Uterus (tissue), 4 donors: ENCODE data around the gene NIN. TPM values are rescaled to one million over a fixed set of nuclear protein-coding genes. Genes with fewer than 3 reads are reported as not detected.

Experiments used
- DNase-seq, 2 donors: peaks; one replicate each; pipeline ENCODE4 v3.0.0-alpha.2; 2019 to 2020
- H3K27ac ChIP-seq, 2 donors: fragments of 200-600 bp; sonication (generic); 1 replicate in 1 of 2; 2 replicates in 1 of 2; pipeline ENCODE4 v1.5.1; 2016 to 2018
- H3K27me3 ChIP-seq, 2 donors: fragments of 200-600 bp; sonication (generic); one replicate each; pipeline ENCODE4 v1.5.1; 2018 to 2019; ENCODE audit warnings: control low read depth in 1 of 2
- H3K36me3 ChIP-seq, 2 donors: fragments of 200-600 bp; sonication (generic); one replicate each; pipeline ENCODE4 v1.5.1; 2019; ENCODE audit warnings: control low read depth in 1 of 2
- H3K4me1 ChIP-seq, 2 donors: fragments of 200-600 bp; sonication (generic); one replicate each; pipeline ENCODE4 v1.5.1; 2018 to 2019; ENCODE audit warnings: control low read depth in 1 of 2
- H3K4me3 ChIP-seq, 2 donors: fragments of 200-600 bp; sonication (generic); 1 replicate in 1 of 2; 2 replicates in 1 of 2; pipeline ENCODE4 v1.5.1; 2018 to 2019; ENCODE audit warnings: mild to moderate bottlenecking in 1 of 2
- H3K9me3 ChIP-seq, 2 donors: fragments of 200-600 bp; sonication (generic); one replicate each; pipeline ENCODE4 v1.5.1; 2019; ENCODE audit warnings: control low read depth in 1 of 2
- CTCF ChIP-seq, 4 experiments: fragments of 200-600 bp in 2 of 4; fragments of 450-650 bp in 2 of 4; sonication (generic) in 2 of 4; IDR thresholded peaks; one replicate each; pipeline ENCODE4 v1.5.1; 2016 to 2019; ENCODE audit warnings: antibody characterized with exemption in 4 of 4, mild to moderate bottlenecking in 2 of 4, moderate library complexity in 1 of 4
- POLR2A ChIP-seq, 2 donors: fragments of 450-650 bp; IDR thresholded peaks; one replicate each; pipeline ENCODE4 v1.6.1; 2016; ENCODE audit warnings: antibody characterized with exemption in 2 of 2, mild to moderate bottlenecking in 1 of 2, moderate library complexity in 1 of 2
- intact Hi-C: fragments of 100-400 bp; cut with DNase I; formaldehyde crosslinking; loops from one replicate; pipeline ENCODE4 v1.15.1; 2023; ENCODE audit warnings: low total_unique reads
- total RNA-seq, 4 donors: library from RNA; depleted of rRNA in 3 of 4; stranded (reverse); fragments of >200 nt in 3 of 4; gene quantifications; one replicate each; pipeline versions ENCODE4 v1.1.0 to v1.2.4, GENCODE V29; 2014 to 2023
- donor health status: DM: yes; HTN: yes; CAD: no.

Gene NIN
- total RNA-seq, 4 donors from 2014 or later: 8.8 to 45.6 (median 34.2) TPM

GRCh38 chr14:50678163-50678562 is 152.8 kb downstream of the NIN start:
- DNase-seq: no peak
- no peak overlapping the region for H3K27ac ChIP-seq
- no peaks in the 10 kb centered on the region for H3K27me3 ChIP-seq
- no peaks in the 10 kb centered on the region for H3K9me3 ChIP-seq
- H3K4me1 ChIP-seq: no peaks in the 10 kb centered on the region
- H3K36me3 ChIP-seq: no peaks in the 10 kb centered on the region
- H3K4me3 ChIP-seq: no peak overlapping the region
- intact Hi-C loops: no loop called here
- TF ChIP-seq POLR2A (IDR thresholded peaks at IDR 0.05) (no peak), CTCF (IDR thresholded peaks at IDR 0.05) (no peak)

GRCh38 chr14:50677527-50678063 is 153.4 kb downstream of the NIN start:
- no peak overlapping the region for H3K27ac ChIP-seq
- TF ChIP-seq CTCF (IDR thresholded peaks at IDR 0.05) (no peak), POLR2A (IDR thresholded peaks at IDR 0.05) (no peak)

GRCh38 chr14:50676814-50677516 is 154.0 kb downstream of the NIN start:
- TF ChIP-seq POLR2A (IDR thresholded peaks at IDR 0.05) (no peak), CTCF (IDR thresholded peaks at IDR 0.05) (no peak)
- intact Hi-C loops: no loop called here
- Histone ChIP-seq H3K4me3 (no peak overlapping the region), H3K27me3 (no peaks in the 10 kb centered on the region), H3K36me3 (no peaks in the 10 kb centered on the region), H3K27ac (no peak overlapping the region), H3K4me1 (no peaks in the 10 kb centered on the region), H3K9me3 (no peaks in the 10 kb centered on the region)
- no peak for DNase-seq

More at GRCh38 chr14:50677527-50678063, 153.4 kb downstream of the NIN start:
- no peaks in the 10 kb centered on the region for H3K27me3 ChIP-seq
- no peaks in the 10 kb centered on the region for H3K36me3 ChIP-seq
- intact Hi-C loops: no loop called here
- no peaks in the 10 kb centered on the region for H3K9me3 ChIP-seq
- no peak for DNase-seq
- H3K4me1 ChIP-seq: no peaks in the 10 kb centered on the region
- H3K4me3 ChIP-seq: no peak overlapping the region

GRCh38 chr14:50675597-50675996 is 155.4 kb downstream of the NIN start:
- Histone ChIP-seq H3K36me3 (no peaks in the 10 kb centered on the region), H3K27me3 (no peaks in the 10 kb centered on the region), H3K9me3 (no peaks in the 10 kb centered on the region), H3K4me1 (no peaks in the 10 kb centered on the region), H3K4me3 (no peak overlapping the region), H3K27ac (no peak overlapping the region)
- TF ChIP-seq POLR2A (IDR thresholded peaks at IDR 0.05): no peak
- TF ChIP-seq CTCF (IDR thresholded peaks at IDR 0.05): no peak
- intact Hi-C loops: no loop called here
- DNase-seq: no peak

- no peaks in the 10 kb centered on the region for H3K27me3 ChIP-seq
- intact Hi-C loops: no loop called here
- H3K4me3 ChIP-seq: no peak overlapping the region
Observed at GRCh38 chr14:50670866-50671256, 160.1 kb downstream of the NIN start.

More at GRCh38 chr14:50670866-50671256, 160.1 kb downstream of the NIN start:
- TF ChIP-seq POLR2A (IDR thresholded peaks at IDR 0.05) (no peak), CTCF (IDR thresholded peaks at IDR 0.05) (no peak)
- DNase-seq: no peak
- Histone ChIP-seq H3K9me3 (no peaks in the 10 kb centered on the region), H3K36me3 (no peaks in the 10 kb centered on the region), H3K27ac (no peak overlapping the region), H3K4me1 (no peaks in the 10 kb centered on the region)
